HG02885 (cell line): ENCODE results near the gene HOXB6.

Experiments
- ATAC-seq: cut with Tn5 transposase; IDR thresholded peaks from one replicate; pipeline ENCODE4 v1.9.1; 2021; ENCODE audit warnings: mild to moderate bottlenecking; ENCODE audit not compliant: unreplicated experiment, poor library complexity

The HOXB6 gene

DNA sequence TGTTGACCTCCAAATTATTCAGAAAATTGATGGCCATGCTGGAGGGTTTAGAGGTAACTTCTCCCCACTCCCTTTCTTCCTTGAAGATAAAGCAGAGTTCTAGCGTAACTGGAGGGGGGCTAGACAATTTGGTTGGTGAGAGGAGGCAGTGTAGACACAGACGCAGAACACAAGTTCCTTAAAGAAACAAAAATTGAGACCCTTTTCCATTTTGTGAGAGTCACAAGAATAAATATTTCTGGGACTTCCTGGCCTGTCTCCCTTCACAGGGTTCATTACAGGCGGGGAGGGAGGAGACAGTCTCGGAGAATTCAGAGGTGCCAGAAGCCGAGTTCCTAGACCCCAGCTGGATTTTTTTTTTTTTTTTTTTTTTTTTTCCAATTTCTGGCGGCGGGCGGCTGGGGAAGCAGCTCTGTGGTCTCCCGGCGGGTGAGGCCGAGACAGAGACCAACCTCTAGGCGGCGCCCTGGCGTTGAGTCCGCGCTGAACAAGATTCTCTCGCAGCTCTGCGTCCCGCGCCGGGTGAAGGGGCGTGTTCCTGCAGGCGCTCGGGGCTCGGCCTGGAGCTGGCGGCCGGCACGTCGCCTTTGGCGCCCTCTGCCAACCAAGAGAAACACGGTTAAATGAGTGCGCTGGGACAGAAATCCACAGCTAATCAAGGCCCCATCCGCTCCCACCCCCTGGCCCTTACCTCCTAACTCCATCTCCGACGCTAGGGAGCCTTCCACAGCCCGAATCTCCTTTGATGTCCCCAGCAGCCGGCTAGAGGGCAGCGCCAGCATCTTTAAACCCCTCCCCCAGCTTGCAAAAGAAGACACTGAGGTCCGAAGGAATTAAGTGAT, 31.6 kb upstream of the HOXB6 start:
- ATAC-seq: no peak

DNA sequence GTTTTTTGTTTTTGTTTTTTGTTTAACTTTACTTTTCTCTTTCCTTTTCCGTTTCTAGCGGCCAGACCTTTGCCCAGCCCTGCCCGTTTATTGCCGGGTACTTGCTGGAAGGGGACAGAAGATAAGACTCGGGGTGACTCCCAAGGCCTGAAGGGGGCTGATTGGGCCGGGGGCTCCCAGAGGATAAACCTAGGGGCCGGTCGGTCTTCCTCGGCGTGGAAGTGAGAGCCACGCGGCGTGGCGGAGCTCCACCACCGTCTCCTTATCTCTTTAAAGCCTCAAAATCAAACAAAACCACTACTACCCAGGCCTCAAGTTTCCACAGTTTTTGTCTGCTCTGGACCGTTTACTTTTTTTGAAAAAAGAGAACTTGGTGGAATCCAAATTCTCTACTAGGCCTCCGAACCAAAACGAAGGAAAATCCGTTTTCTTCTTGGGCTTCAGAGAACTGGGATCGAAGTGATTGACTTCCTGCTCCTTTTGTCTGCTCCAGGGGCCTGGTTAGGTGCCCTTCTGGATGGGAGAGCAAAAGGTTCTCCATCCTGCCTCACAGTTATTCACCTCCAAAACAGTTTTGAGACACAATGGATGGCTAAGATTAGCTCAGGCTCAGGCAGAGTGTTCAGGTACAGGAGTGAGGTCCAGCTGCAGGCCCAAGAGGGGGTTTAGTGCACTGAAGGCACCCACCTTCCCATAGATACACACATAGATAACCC, 29.9 kb upstream of the HOXB6 start:
- no peak for ATAC-seq

- no peak for ATAC-seq
Measured at GRCh38 chr17:48633266-48633677, 28.5 kb upstream of the HOXB6 start.

- ATAC-seq: no peak
Measured at GRCh38 chr17:48632579-48633265, 27.9 kb upstream of the HOXB6 start.

- no peak for ATAC-seq
Measured at GRCh38 chr17:48631693-48632578, 27.1 kb upstream of the HOXB6 start.

- ATAC-seq: no peak
Measured at GRCh38 chr17:48630925-48631692, 26.3 kb upstream of the HOXB6 start.

DNA sequence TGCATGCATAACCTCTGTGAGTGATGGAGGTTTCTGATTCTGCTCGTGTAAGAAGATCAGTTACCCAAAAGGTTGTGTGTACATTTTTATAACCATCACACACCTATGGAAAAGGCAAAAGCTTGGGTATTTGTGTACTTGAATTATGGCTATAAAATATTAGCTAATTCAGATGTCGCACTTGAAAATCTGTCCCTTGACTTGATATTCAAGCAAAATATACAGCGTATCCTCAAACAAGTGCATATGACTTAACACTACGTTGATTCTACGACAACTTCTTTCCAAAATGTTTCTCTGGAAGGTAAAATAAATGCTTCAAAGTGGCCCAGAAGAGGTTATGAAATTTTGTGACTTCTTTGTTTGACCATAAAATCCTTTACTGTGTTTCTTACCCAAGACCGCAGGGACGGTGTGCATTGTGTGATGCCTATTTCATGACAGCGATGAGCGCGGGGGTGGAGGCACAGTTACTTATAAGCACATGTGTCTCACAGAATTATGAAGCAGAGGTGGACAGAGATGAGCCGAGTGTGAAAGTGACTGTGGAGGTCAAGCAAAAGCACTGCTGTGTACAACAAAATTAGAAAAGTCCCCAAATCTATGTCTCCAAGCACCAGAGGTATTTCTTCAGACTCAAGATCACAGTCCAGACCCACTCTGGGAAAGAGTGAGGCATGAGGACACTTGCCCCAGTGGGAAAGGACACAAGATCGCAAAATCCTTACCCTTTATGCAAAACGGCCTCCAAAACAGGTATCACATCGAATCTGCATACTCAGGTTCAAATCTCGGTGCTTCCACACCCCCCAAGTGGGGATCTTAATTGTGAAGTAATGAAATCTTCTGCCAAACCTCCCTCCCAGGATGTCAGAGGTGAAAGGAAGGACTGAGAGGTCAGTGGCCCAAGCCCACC, 25.5 kb upstream of the HOXB6 start:
- no peak for ATAC-seq

GRCh38 chr17:48629411-48629759, 24.6 kb upstream of the HOXB6 start:
- ATAC-seq: no peak

- no peak for ATAC-seq
Measured at GRCh38 chr17:48628649-48629410, 24.0 kb upstream of the HOXB6 start.

GRCh38 chr17:48627623-48628521, 23.1 kb upstream of the HOXB6 start:
- ATAC-seq: no peak

- ATAC-seq: no peak
Measured at GRCh38 chr17:48627118-48627597, 22.4 kb upstream of the HOXB6 start.

DNA sequence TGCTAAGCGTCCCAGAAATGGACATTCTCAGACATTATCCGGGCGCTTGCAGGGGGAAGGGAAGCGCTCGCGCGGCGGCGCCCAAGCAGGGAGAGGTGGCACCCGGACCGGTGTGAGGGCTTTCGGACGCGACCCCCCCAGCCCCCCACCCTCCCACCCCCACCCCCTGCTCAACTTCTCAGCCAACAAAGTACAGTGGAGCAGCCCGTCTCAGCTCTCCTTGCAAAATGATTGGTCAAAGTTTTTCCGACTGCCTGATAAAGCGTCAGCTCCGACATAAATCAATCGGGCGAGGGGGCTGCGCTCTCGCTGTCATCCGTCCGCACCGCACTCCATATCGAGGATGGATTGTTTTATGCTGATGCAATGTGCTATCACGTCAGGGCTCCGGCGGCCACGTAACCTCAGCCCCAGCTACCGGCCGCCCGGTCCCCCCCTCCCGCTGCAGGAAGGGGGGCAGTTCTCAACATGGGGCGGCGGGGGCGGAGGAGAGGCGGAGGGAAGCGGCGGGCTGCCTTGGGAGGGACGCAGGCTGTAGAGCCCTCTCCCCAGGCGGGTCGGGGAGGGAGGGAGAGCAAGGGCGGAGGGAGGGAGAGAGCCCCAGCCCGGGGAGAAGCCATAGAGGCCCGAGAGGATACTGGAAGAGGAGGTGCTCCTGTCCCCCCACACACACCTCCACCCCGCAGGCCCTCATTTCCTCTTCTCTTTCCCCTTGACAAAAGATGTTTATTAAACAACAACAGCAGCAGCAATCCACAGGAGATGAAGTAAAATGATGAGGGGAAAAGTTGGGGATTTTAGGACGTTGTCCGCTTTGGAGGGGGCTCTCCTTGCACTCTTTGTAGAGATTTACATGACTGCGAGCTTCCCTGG, 21.7 kb upstream of the HOXB6 start, which contains the start of gene HOXB9:
Gene HOXB9, minus strand, starts transcription at position 114 of the 873 bp plus-strand sequence. Its CDS starts 89 bp downstream, at position 25.
- ATAC-seq: no peak

- ATAC-seq: no peak
Measured at GRCh38 chr17:48625495-48626244, 20.9 kb upstream of the HOXB6 start.

- no peak for ATAC-seq
Measured at GRCh38 chr17:48624544-48625494, 20.0 kb upstream of the HOXB6 start.
